Peyer's patch (tissue), 4 donors: ENCODE measurements around the gene YBX2. TPM values are rescaled to one million over a fixed set of nuclear protein-coding genes. Genes with fewer than 3 reads are reported as not detected.

Source experiments
- DNase-seq, 3 donors: peaks; one replicate each; pipeline ENCODE4 v3.0.0-alpha.2; 2017 to 2019
- H3K27ac ChIP-seq, 4 donors: fragments of 200-600 bp; sonication (generic); one replicate each; pipeline ENCODE4 v1.5.1; 2016 to 2019
- H3K27me3 ChIP-seq, 2 donors: fragments of 200-600 bp; sonication (generic); one replicate each; pipeline ENCODE4 v1.5.1; 2019
- H3K36me3 ChIP-seq, 3 donors: fragments of 200-600 bp; sonication (generic); one replicate each; pipeline ENCODE4 v1.5.1; 2016 to 2019
- H3K4me1 ChIP-seq, 4 donors: fragments of 200-600 bp; sonication (generic); one replicate each; pipeline ENCODE4 v1.5.1; 2016 to 2019
- H3K4me3 ChIP-seq, 4 donors: fragments of 200-600 bp; sonication (generic); 1 replicate in 3 of 4; 2 replicates in 1 of 4; pipeline ENCODE4 v1.5.1; 2016 to 2019; ENCODE audit warnings: mild to moderate bottlenecking in 1 of 4
- H3K9me3 ChIP-seq, 4 donors: fragments of 200-600 bp; sonication (generic); one replicate each; pipeline ENCODE4 v1.5.1; 2016 to 2019; ENCODE audit warnings: mild to moderate bottlenecking in 1 of 4
- CTCF ChIP-seq, 6 experiments: fragments of 450-650 bp in 4 of 6; fragments of 200-600 bp in 2 of 6; sonication (generic) in 1 of 6; IDR thresholded peaks; one replicate each; pipeline ENCODE4 v1.5.1; 2017 to 2019; ENCODE audit warnings: antibody characterized with exemption in 6 of 6, mild to moderate bottlenecking in 3 of 6, moderate library complexity in 1 of 6
- POLR2A ChIP-seq, 2 donors: fragments of 450-650 bp; IDR thresholded peaks; one replicate each; pipeline ENCODE4 v1.5.1; 2017; ENCODE audit warnings: antibody characterized with exemption in 2 of 2, mild to moderate bottlenecking in 2 of 2, moderate library complexity in 2 of 2
- total RNA-seq, 4 donors: library from RNA; depleted of rRNA; stranded (reverse); fragments of >200 nt; gene quantifications; one replicate each; pipeline ENCODE4 v1.1.0, GENCODE V29; 2016

The YBX2 gene
- total RNA-seq, 4 donors from 2014 or later: 20.7 to 70.0 (median 24.6) TPM

GRCh38 chr17:7325031-7325528 lies 30.6 kb upstream of the YBX2 start:
- H3K27ac ChIP-seq: no peak overlapping the region
- no peak for TF ChIP-seq POLR2A (IDR thresholded peaks at IDR 0.05)
- no peak for TF ChIP-seq CTCF (IDR thresholded peaks at IDR 0.05)
- peaks cover 0 to 11% (median 3%) of the 10 kb centered on the region in 4 donors for H3K4me1 ChIP-seq
- H3K4me3 ChIP-seq: no peak overlapping the region
- H3K27me3 ChIP-seq: no peaks in the 10 kb centered on the region
- peaks cover 0 to 55% (median 0%) of the 10 kb centered on the region in 3 donors for H3K36me3 ChIP-seq
- H3K9me3 ChIP-seq: no peaks in the 10 kb centered on the region
- DNase-seq: no peak

GRCh38 chr17:7324438-7324779 lies 30.0 kb upstream of the YBX2 start:
- no peak for DNase-seq
- Histone ChIP-seq H3K4me1 (peaks cover 0 to 11% (median 3%) of the 10 kb centered on the region in 4 donors), H3K36me3 (peaks cover 0 to 58% (median 0%) of the 10 kb centered on the region in 3 donors), H3K27me3 (no peaks in the 10 kb centered on the region), H3K4me3 (no peak overlapping the region), H3K9me3 (no peaks in the 10 kb centered on the region), H3K27ac (no peak overlapping the region)
- no peak for TF ChIP-seq POLR2A (IDR thresholded peaks at IDR 0.05)
- TF ChIP-seq CTCF (IDR thresholded peaks at IDR 0.05): no peak

- no peaks in the 10 kb centered on the region for H3K9me3 ChIP-seq
- peaks cover 0 to 11% (median 3%) of the 10 kb centered on the region in 4 donors for H3K4me1 ChIP-seq
- no peaks in the 10 kb centered on the region for H3K27me3 ChIP-seq
- H3K4me3 ChIP-seq: no peak overlapping the region
- peak; percentile 74 to 94 (median 78) for TF ChIP-seq CTCF (IDR thresholded peaks at IDR 0.05)
- TF ChIP-seq POLR2A (IDR thresholded peaks at IDR 0.05): no peak
- H3K36me3 ChIP-seq: peaks cover 0 to 59% (median 0%) of the 10 kb centered on the region in 3 donors
- H3K27ac ChIP-seq: no peak overlapping the region
- peak; percentile 68 to 85 (median 76) for DNase-seq
Measured at GRCh38 chr17:7323731-7324437, 29.4 kb upstream of the YBX2 start.

GRCh38 chr17:7322520-7323194 lies 28.2 kb upstream of the YBX2 start:
- no peak for DNase-seq
- TF ChIP-seq POLR2A (IDR thresholded peaks at IDR 0.05) (no peak), CTCF (IDR thresholded peaks at IDR 0.05) (no peak)
- Histone ChIP-seq H3K36me3 (peaks cover 0 to 71% (median 0%) of the 10 kb centered on the region in 3 donors), H3K4me3 (no peak overlapping the region), H3K4me1 (peaks cover 0 to under 1% (median 0%) of the 10 kb centered on the region in 4 donors), H3K9me3 (no peaks in the 10 kb centered on the region), H3K27me3 (no peaks in the 10 kb centered on the region), H3K27ac (no peak overlapping the region)

- DNase-seq: no peak
- Histone ChIP-seq H3K4me1 (no peaks in the 10 kb centered on the region), H3K4me3 (no peak overlapping the region), H3K27ac (no peak overlapping the region), H3K9me3 (no peaks in the 10 kb centered on the region), H3K36me3 (peaks cover 0 to 75% (median 0%) of the 10 kb centered on the region in 3 donors), H3K27me3 (no peaks in the 10 kb centered on the region)
- no peak for TF ChIP-seq CTCF (IDR thresholded peaks at IDR 0.05)
- no peak for TF ChIP-seq POLR2A (IDR thresholded peaks at IDR 0.05)
Measured at GRCh38 chr17:7321466-7321865, 27.0 kb upstream of the YBX2 start.
